GM19372 (cell line): ENCODE results near the gene DOC2B.
"Not testable (repeated sequence)": the region's sequence is repeated elsewhere in the genome, so short reads cannot be mapped to it uniquely, and the experiment has no call there.

Experiments
- ATAC-seq: cut with Tn5 transposase; IDR thresholded peaks from one replicate; pipeline ENCODE4 v1.9.1; 2021; ENCODE audit warnings: mild to moderate bottlenecking, low read depth, moderate library complexity; ENCODE audit not compliant: unreplicated experiment

The DOC2B gene

GRCh38 chr17:146983-147761, 34.3 kb downstream of the DOC2B start:
- no peak for ATAC-seq

- no peak for ATAC-seq
Measured at GRCh38 chr17:146546-146945, 34.9 kb downstream of the DOC2B start.

- no peak for ATAC-seq
Measured at GRCh38 chr17:145671-146541, 35.5 kb downstream of the DOC2B start.

DNA sequence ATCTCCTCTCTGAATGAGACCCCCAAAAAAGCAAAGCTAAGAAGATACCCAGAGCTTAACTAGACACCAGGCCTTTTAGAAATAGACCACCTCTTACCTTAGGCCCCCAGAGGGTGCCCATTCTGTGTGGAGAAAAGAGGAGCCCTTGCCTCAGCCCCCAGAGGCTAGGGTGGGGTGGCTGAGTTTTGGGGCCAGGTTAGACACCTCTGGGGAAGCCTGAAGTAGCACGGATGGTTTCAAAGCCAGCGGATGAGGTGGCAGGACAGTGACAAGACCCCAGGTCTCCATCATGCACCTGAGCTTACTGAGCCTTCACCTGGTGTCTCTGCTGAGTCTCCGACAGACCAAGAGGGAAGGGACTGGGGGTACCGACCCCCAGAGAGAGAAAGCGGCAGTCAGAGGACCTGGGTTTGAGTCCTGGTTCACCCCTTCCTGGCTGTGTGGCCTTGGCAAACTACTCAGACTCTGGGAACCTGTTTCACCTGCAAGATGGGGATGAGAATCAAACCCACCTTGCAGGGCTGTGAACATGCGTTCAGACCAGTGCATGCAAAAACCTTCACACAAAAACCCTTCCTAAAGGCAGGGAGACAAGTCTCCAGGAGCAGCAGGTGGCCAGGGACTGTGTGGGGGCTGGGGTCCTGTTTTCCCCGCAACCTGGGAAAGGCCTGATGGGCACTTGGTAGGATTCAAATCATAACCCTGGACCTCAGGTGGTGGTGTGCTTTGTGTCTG, 36.3 kb downstream of the DOC2B start:
- ATAC-seq: no peak

DNA sequence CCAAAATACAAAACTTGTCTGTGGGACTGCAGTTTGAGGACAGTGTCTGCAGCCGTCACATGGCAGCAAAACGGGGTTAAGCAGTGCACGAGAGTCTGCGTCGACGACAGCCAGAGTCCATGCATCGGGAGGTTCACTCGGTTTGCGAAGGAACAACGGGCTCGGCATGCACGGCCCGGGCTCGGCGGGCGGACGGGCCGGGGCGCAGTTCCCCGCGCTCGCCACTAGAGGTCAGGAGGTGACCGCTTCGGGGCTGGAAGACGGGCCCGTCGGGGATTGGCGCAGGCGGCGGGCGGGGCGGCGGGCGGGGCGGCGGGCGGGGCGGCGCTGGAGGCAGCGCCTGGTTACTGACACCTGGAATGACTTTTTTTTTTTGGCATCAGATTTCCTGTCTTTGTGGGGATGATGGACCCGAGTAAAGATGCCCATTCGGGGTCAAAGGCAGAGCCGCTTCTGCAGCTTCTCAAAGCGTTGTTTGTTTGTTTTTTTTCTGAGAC, 37.6 kb downstream of the DOC2B start:
- ATAC-seq: no peak

GRCh38 chr17:142876-143784, 38.3 kb downstream of the DOC2B start:
- ATAC-seq: no peak

- no peak for ATAC-seq
Measured at GRCh38 chr17:142102-142661, 39.3 kb downstream of the DOC2B start.

DNA sequence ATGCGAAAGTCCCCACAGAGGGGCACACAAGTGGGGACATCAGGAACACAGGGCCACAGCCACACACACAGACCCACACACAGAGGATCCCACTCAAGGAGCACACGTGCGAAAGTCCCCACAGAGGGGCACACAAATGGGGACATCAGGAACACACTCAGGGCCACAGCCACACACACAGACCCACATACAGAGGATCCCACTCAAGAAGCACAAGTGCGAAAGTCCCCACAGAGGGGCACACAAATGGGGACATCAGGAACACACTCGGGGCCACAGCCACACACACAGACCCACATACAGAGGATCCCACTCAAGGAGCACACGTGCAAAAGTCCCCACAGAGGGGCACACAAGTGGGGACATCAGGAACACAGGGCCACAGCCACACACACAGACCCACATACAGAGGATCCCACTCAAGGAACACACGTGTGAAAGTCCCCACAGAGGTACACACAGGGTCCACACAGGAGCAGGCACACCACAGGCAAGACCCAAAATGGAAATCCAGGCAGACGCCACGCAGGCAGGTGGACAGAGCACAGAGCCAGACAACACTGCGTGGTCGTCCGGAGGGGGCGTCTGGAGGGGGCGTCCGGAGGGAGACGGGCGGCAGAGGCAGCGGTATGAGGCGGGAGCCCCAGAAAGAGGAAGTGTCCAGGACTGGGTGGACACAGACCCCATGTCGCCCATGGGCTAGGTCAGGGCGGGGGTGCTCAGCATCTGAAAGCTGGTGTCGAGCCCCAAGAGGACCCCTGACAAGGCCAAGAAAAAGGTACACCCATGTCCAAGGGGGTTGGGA, 41.8 kb downstream of the DOC2B start:
- ATAC-seq: not testable (repeated sequence)

- ATAC-seq: not testable (repeated sequence)
Measured at GRCh38 chr17:137166-137807, 44.2 kb downstream of the DOC2B start, which contains the start of gene SCGB1C2. Gene SCGB1C2 (plus strand): TSS chr17:137569. CDS start chr17:137591, 22 bp downstream.

GRCh38 chr17:136531-136930, 44.9 kb downstream of the DOC2B start:
- not testable (repeated sequence) for ATAC-seq

- ATAC-seq: not testable (repeated sequence)
Measured at GRCh38 chr17:135895-136294, 45.6 kb downstream of the DOC2B start.

DNA sequence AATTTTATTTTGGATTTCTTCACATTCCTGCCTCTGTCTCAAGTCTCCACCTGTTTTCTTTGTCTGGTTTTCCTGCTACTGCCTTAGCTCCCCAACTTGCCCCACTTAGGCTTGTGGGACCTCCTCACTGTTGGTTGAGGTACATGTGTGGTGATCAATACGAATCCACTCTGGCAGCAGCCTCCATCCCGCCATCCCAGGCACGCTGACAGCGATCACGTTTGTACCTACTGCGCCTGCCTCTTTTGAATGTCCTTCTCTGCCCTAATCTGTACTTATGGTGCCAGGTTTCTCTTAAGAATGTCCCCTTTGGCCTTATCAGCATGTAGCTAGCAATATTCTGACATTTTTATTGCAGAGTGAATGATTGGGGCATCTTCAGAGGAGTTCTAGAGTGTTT, 46.4 kb downstream of the DOC2B start:
- not testable (repeated sequence) for ATAC-seq

DNA sequence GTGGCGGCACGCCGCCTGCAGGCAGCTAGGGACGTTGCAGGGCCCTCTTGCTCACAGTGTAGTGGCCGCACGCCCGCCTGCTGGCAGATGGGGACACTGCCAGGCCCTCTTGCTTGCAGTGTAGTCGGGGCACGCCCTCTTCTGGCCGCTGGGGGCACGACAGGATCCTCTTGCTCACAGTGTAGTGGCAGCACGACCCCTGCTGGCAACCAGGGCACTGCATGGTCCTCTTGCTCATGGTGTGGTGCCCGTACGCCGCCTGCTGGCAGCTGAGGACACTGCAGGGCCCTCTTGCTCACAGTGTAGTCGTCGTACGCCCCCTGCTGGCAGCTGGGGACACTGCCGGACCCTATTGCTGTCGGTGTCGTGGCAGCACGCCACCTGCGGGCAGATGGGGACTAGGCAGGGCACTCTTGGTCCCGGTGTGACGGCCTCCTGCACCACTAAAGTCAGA, 47.1 kb downstream of the DOC2B start:
- peak; percentile 82 for ATAC-seq

- not testable (repeated sequence) for ATAC-seq
Measured at GRCh38 chr17:133932-134331, 47.5 kb downstream of the DOC2B start.

DNA sequence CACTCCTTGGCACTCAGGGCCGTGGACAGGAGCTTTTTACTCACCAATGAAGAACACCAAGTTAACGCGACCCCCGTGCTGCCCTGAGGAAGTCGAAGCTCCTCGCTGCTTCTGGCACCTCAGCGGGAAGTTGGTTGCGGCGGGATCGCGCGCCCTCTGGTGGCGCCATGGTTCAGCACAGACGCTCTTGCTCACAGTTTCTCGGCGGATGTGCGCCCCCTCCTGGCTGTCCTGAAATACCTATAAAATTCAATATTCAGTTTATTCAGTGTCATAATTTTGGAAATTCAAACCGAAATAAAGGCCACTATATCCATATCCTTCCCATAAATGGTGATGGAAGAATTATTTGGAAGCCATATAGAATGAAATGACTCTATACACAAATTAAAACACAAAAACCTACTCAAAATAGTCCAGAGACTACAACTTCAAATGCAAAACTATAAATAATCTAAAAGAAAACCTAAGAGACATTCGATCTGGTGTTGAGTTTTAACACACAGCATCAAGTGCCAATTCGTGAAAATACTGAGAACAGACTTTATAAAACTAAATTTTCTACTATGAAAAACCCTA, 63.0 kb downstream of the DOC2B start:
- ATAC-seq: not testable (repeated sequence)

DNA sequence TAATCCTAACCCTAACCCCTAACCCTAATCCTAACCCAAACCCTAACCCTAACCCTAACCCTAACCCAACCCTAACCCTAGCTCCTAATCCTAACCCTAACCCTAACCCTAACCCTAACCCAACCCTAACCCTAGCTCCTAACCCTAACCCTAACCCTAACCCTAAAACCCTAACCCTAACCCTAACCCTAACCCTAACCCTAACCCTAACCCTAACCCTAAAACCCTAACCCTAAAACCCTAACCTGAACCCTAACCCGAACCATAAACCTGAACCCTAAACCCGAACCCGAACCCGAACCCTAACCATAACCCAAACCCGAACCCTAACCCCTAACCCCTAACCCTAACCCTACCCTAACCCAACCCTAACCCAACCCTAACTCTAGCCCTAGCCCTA, 68.3 kb downstream of the DOC2B start:
- ATAC-seq: not testable (repeated sequence)
